ENCODE measurements around the gene TMCC2.
"Not testable (repeated sequence)": the region's sequence is repeated elsewhere in the genome, so short reads cannot be mapped to it uniquely, and the experiment has no call there.

Gene TMCC2

GRCh38 chr1:205261946-205262691, 34.4 kb downstream of the TMCC2 start:
- DNase-seq (ENCODE audit: low read depth), result no peak

DNA sequence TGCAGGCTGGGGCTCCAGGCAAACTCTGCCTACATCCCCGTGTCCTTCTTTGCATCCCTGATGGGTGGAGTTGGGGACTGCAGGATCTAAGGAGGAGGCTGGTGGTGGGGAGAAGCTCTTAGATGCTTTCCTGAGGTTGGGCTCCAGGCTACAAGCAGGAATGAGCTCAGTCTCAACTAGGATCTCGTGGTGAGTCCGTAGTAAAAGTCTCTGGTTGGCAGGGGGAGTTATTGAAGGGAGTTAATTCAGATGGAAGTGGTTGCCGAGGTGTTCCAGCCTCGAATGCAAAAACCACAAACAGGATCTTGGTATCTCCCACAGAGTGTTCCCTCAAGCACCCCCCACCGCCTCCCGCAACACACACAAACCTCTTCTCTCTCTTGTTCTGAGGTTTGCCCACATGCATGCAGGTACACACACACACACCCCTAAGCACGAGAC, 35.0 kb downstream of the TMCC2 start:
- DNase-seq (ENCODE audit: low read depth), result no peak

DNA sequence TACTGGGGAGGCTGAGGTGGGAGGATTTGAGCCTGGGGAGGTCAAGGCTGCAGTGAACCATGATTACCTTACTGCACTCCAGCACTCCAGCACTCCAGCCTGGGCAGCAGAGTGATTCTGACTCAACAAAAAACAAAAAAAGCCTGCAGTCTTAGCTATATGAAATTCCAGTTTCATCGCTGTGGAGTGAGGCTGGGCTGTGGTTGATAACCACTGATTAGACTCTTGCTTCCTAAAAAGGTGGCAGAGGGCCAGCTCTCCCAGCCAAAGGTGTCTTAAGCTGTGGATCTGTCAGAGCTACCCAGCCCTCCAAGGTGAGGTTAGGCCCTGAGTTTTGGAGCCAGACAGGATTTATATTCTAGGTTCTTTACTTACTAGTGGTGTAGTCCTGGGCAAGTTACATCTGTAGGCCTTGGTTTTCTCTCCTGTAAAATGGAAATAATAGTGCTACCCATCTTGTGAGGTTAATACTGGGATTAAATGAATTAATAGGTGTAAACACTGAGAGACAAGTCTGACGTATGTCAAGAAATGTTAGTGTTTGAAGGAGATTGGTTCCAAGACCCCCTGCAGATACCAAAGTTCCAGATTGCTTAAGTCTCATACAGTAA, 35.9 kb downstream of the TMCC2 start:
- DNase-seq (ENCODE audit: low read depth), result no peak

DNA sequence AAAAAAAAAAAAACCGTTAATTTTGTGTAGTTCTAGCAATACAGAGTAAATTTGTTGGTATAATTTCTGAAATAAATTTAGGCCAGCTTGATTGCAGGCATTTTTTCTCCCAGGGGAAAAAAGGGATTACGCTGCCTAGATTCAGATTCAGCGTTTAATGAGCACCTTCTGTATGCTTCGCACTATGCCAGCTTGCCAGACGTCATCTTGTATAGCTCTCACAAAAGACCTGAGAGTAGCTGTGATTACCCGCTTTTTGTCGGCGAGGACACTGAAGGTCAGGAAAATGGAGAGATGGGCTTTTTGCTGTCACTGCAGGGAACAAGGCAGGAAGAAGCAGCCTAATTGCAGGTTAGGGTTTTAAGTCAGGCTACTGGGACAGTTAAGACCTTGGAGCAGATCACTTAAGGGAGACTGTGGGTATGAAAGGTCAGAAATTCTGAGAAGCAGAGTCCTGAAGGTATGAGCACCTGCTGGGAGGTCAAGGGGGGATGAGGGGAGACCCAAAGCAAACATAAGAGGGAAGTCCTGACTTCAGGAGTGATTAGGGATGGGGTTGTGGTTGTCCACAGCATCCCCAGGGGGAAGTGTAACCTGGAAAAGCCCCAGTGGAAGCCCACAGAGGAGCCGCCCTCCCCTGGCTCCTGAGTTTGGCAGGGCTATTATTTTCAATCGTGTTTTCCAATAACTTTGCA, 39.0 kb downstream of the TMCC2 start:
- no peak for DNase-seq (ENCODE audit: low read depth)

DNA sequence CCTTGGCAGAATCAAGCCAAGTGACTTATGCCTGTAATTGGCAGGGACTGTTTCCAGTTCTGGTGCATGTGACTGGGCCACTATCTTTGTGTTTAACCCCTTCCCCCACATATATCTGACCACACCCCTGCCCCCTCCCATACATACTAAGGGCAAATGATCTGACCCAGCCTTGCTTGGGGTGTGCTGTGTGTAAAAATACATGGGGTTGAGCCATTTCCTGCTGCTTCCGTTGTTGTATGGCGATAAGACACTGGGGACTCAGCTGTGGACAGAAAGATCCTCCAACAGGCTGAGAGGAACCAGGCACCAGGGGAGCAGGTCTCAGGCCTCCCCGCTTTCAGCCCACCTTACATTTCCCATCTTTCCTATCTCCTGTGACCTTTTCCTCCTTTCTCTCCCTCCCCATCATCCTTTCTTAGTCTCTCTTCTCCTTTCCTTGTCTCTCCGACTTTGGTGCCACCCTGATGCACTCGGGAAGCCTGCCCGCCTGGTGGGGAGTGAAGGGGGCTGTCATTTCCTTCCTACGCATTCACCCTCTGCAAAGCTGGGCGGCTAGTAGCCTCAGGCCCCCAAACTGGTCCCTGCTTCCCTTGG, 39.7 kb downstream of the TMCC2 start:
- DNase-seq (ENCODE audit: low read depth), result no peak

- no peak for DNase-seq (ENCODE audit: low read depth)
Measured at GRCh38 chr1:205268846-205269680, 41.3 kb downstream of the TMCC2 start.

DNA sequence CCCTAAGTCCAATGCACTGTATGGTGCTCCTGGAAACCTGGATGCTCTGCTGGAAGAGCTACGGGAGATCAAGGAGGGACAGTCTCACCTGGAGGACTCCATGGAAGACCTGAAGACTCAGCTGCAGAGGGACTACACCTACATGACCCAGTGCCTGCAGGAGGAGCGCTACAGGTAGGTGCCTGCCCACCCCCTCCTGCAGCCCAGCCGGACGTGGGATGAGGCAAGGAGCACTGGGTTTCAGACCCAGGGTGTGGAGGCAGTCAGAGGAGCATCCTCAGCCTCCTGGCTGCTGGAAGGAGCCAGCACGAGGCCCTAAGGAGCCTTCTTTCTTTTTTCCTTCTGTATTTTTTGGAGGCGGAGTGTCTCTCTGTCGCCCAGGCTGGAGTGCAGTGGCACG, 42.0 kb downstream of the TMCC2 start:
- DNase-seq (ENCODE audit: low read depth), result no peak

- DNase-seq (ENCODE audit: low read depth), result no peak
Measured at GRCh38 chr1:205270271-205270670, 42.5 kb downstream of the TMCC2 start.

GRCh38 chr1:205270764-205271163, 43.0 kb downstream of the TMCC2 start:
- DNase-seq (ENCODE audit: low read depth), result no peak

DNA sequence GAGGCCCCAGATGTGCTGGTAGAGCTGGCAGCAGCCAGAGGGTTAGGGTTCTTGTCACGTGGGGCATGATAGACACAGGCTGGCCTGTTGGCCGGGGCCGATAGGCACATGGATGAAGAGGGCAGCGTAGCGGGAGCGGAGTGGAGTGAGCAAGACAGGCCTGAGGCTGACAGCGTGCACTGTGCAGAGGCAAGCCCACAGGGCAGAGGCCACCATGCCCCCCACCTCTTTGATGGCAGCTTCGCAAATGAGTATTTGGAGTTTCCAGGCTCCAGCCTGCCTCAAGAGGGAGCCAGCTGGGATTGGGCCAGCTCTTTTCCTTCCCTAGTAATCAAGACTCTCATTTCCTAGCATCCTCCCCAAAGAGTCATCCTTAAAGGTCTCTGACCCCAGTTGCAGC, 43.5 kb downstream of the TMCC2 start:
- DNase-seq (ENCODE audit: low read depth), result no peak

GRCh38 chr1:205271745-205272144, 44.0 kb downstream of the TMCC2 start:
- no peak for DNase-seq (ENCODE audit: low read depth)

DNA sequence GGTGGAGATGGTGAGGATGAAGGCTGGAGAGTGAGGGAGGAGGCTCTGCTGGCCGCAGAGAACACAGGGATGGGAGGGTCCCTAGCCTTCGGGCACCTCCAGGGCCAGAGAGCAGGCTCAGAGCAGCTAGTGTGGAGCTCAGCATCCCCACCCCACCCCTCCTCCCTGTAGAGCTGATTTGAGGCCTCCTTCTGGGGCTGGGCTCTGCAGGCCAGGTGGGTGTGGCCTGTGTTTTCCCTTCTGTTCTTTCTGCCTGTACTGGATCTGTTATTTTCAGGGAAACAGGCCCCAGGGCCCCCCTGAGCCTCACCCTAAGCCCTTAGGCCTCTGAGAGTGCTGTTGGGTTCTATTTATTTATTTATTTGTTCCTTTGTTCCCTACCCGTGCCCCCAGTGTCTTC, 44.8 kb downstream of the TMCC2 start:
- DNase-seq (ENCODE audit: low read depth), result no peak

- peak; percentile 54 for DNase-seq (ENCODE audit: low read depth)
Measured at GRCh38 chr1:205273551-205273982, 45.8 kb downstream of the TMCC2 start.

DNA sequence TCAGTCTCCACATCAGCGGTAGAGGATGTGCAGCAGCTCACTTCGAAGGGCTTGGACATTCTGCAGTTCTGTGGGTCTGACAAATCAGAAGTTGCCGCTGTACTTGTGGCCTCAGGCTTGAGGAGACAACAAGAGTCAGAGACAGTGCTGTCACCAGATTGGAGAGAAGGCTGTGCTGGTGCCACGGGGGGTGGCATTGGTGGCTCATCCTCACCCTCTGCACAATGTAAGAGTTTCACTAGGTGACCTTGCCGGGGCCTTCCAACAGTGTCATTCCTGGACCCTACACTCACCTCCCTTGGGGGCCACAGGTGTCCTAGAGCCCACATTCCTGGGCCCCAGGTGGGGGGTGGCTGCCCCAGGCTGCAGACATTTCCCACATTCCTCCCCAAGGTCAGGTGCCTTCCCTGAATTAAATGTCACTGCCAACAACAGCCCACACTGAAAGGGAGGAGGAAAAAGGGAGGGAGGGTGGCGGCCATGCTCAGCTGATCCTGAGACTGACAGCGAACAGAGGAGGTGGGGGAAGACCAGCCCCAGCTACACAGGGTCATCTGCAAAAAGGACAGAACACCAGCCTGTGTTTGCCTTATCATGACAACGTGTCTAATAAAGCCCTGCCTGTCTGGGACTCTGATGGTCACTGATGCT, 46.4 kb downstream of the TMCC2 start:
- DNase-seq (ENCODE audit: low read depth), result no peak

DNA sequence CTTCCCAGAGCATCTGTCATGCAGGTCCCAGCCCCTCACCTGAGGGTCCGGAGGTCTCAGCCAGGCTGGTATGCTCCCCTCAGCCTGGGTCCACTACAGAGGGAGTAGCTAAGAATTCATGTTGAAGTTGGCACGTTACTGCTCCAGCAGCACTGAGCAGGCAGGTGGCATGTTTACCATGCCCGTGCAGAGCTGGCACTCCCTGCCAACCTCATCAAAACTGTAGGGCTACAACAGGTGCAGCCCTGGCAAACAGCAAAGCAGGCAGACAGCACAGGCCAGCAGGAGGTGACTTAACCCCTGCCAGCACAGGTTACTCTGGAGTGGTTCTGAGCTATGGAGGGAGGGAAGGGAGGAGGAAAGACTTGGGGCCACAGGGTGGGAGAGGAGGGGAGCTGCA, 47.4 kb downstream of the TMCC2 start:
- DNase-seq (ENCODE audit: low read depth), result no peak

DNA sequence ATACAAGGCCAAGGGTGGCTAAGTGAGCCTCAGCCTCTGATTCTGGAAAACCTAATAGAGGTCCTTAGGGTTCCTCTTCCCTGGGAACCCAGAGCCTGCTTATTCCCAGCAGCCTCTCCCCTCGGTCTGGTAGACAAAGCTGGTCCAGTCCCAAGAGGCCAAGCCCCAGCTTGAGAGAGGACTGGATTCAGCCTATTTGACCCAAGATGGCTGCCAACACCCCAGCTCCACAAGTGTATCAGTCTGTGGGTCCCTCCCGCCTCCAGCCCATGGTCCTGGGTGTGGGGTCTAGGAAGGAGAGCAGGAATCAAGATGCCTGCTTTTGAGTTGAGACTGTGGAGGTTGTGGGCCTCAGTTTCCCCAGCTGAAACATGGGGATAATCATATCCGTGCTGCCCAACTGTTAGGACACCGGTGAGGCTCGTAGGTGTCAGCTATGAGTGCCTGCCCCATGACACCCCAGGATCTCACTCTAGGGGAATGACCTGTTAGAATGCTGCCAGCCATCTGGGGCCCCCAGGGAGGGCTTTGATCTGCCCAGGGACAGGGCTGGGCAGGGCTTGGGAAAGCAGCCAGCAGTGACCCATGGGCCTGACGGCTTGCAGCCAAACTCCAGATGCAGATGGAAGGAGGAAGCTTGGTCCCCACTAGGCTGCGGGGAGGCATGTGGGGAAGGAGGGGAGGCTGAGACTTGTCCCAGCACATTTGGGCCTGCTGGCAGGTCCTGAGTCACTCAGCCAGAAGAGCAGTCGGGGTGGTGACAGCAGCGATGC, 48.4 kb downstream of the TMCC2 start:
- no peak for DNase-seq (ENCODE audit: low read depth)

- no peak for DNase-seq (ENCODE audit: low read depth)
Measured at GRCh38 chr1:205276689-205277065, 48.9 kb downstream of the TMCC2 start.

DNA sequence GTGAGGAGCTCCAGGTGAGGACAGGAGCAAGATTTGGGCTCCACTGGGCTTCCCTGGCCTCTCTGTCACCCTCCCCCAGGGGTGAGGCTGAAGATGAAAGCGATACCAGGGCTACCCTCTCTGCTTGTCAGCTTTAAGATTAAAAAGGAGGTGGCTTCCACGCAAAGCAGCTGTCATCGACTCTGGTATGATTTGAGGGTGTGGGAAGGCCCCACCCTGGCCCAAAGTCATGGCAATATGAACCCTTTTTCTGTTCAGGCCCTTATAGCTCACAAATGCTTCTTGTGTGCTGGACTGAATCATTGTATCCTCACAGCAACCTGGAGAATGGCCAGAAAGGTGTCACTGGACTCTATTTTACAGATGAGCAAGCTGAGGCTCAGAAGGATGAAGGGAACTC, 52.2 kb downstream of the TMCC2 start:
- no peak for DNase-seq (ENCODE audit: low read depth)

DNA sequence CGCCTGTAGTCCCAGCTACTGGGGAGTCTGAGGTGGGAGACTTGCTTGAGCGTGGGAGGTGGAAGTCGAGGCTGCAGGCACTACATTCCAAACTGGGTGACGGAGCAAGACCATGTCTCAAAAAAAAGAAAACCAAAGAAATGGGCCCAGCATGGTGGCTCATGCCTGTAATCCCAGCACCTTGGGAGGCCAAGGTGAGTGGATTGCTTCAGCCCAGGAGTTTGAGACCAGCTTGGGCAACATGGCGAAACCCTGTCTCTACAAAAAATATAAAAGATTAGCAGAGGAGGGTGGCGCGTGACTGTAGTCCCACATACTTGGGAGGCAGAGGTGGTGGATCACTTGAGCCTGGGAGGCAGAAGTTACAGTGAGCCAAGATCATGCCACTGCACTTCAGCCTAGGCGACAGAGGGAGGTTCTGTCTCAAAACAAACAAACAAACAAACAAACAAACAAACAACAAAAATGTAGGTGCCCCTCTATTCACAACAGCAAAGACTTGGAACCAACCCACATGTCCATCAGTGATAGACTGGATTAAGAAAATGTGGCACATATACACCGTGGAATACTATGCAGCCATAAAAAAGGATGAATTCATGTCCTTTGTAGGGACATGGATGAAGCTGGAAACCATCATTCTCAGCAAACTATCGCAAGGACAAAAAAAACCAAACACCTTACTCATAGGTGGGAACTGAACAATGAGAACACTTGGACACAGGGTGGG, 53.1 kb downstream of the TMCC2 start:
- not testable (repeated sequence) for DNase-seq (ENCODE audit: low read depth)
